ENCODE measurements around the gene RAPGEF4. TPM values are rescaled to one million over a fixed set of nuclear protein-coding genes. Genes with fewer than 3 reads are reported as not detected.
A peak's percentile ranks its signal among the peaks of the same experiment; 100 is the strongest.

RAPGEF4 gene
- total RNA-seq, 1 donor from 2014 or later = 21.8 TPM

DNA sequence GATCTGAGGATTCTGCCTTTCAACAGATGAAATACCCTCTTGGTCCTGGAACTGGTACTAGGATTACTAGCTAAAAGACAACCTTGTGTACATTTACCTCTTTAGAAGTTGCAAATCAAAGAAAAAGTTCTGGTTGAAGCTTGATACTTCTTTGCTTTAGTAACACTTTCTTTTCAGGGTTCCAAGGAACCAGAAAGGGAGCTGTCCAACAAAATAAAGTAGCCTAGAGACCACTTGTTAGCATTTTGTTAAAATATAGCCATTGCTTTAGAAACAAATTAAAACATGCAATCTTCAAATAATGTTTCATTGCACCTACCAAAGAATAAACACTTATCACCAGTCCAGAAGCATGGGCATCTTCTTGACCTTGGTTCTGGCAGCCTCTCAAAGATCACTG lies 222.1 kb downstream of the RAPGEF4 start:
- no peak for ATAC-seq
- no peak for DNase-seq
- intact Hi-C loops (cut with DNase I) = no loop called here
- TF ChIP-seq, protein P1, sequence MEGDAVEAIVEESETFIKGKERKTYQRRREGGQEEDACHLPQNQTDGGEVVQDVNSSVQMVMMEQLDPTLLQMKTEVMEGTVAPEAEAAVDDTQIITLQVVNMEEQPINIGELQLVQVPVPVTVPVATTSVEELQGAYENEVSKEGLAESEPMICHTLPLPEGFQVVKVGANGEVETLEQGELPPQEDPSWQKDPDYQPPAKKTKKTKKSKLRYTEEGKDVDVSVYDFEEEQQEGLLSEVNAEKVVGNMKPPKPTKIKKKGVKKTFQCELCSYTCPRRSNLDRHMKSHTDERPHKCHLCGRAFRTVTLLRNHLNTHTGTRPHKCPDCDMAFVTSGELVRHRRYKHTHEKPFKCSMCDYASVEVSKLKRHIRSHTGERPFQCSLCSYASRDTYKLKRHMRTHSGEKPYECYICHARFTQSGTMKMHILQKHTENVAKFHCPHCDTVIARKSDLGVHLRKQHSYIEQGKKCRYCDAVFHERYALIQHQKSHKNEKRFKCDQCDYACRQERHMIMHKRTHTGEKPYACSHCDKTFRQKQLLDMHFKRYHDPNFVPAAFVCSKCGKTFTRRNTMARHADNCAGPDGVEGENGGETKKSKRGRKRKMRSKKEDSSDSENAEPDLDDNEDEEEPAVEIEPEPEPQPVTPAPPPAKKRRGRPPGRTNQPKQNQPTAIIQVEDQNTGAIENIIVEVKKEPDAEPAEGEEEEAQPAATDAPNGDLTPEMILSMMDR (IDR thresholded peaks at IDR 0.05) = no peak
- no peak overlapping the region for H3K4me3 ChIP-seq
- no peaks in the 10 kb centered on the region for H3K27me3 ChIP-seq
- H3K36me3 ChIP-seq = no peaks in the 10 kb centered on the region
- no peaks in the 10 kb centered on the region for H3K9me3 ChIP-seq
- no peaks in the 10 kb centered on the region for H3K4me1 ChIP-seq
- H3K27ac ChIP-seq = no peak overlapping the region

DNA sequence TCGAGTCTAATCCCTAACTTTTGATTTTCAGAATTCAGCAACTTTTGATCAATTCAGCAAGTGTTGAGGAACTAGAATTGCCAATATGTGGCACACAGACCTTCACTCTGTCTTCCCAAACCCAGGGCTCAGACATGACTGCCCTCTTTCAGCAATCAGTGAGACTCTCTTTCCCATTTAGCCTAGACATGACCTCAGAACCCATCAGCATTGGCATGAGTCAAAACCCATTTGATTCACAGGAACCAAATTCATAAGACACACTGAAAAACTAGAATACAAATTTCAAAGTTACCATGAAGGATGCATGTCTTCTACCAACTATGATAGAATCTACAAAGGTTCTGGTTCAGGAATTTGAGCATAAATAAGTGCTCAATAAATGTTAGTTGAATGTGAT lies 226.4 kb downstream of the RAPGEF4 start:
- intact Hi-C loops (cut with DNase I) = no loop called here
- no peak for ATAC-seq
- Histone ChIP-seq H3K27ac (no peak overlapping the region), H3K9me3 (no peaks in the 10 kb centered on the region), H3K27me3 (no peaks in the 10 kb centered on the region), H3K36me3 (no peaks in the 10 kb centered on the region), H3K4me1 (peaks cover 7% of the 10 kb centered on the region), H3K4me3 (no peak overlapping the region)
- TF ChIP-seq, protein P1 (IDR thresholded peaks at IDR 0.05) = no peak
- DNase-seq = no peak

DNA sequence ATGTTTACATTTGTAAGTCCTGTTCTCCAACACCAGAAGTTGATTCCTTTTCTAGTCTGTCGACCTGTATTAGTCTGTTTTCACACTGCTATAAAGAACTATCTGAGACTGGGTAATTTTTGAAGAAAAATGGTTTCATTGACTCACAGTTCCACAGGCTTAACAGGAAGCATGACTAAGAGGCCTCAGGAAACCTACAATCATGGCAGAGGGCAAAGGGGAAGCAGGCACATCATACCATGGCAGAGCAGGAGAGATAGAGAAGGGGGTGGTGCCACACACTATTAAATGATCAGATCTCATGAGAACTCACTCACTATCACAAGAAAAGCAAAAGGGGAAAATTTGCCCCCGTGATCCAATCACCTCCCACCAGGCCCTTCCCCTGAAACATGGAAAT lies 227.2 kb downstream of the RAPGEF4 start:
- no peak overlapping the region for H3K27ac ChIP-seq
- no peak overlapping the region for H3K4me3 ChIP-seq
- ATAC-seq = peak; percentile 62
- peaks cover 13% of the 10 kb centered on the region for H3K4me1 ChIP-seq
- H3K27me3 ChIP-seq = no peaks in the 10 kb centered on the region
- DNase-seq = no peak
- TF ChIP-seq, protein P1 (IDR thresholded peaks at IDR 0.05) = no peak
- no peaks in the 10 kb centered on the region for H3K9me3 ChIP-seq
- intact Hi-C loops (cut with DNase I) = no loop called here
- no peaks in the 10 kb centered on the region for H3K36me3 ChIP-seq

DNA sequence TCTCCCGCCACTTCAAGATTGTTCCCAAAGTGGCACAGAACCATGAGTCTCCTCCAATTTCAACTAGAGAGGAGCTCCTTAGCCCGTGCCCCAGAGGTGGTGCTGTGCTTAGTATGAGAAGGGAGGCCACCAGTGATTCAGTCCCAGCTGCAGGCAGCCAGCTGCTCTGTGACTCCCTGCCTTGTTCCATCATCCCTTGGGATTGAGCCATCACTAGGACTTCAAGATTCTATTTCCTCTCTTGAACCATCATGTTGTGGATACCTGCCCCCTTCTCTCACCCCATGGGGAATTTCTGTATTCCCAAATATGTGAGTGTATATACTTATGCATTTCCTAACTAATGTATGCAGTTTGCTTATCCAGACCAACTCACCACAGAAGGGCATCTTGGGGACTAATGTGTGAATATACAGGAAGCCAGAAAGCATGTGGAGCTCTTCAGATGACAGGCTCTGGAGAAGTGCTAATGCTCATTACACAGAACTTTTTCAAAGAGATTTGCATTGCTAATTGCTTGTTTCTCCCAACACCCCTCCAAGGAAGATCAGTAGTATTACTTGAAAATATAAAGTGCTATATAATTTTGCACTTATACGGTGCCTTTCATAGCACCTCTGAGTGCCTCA lies 229.0 kb downstream of the RAPGEF4 start:
- Histone ChIP-seq H3K4me1 (peaks cover 20% of the 10 kb centered on the region), H3K4me3 (no peak overlapping the region), H3K27ac (no peak overlapping the region), H3K36me3 (no peaks in the 10 kb centered on the region), H3K9me3 (no peaks in the 10 kb centered on the region), H3K27me3 (no peaks in the 10 kb centered on the region)
- DNase-seq (no peak), ATAC-seq (no peak)
- TF ChIP-seq, protein P1 (IDR thresholded peaks at IDR 0.05) = no peak
- intact Hi-C loops (cut with DNase I) = no loop called here

DNA sequence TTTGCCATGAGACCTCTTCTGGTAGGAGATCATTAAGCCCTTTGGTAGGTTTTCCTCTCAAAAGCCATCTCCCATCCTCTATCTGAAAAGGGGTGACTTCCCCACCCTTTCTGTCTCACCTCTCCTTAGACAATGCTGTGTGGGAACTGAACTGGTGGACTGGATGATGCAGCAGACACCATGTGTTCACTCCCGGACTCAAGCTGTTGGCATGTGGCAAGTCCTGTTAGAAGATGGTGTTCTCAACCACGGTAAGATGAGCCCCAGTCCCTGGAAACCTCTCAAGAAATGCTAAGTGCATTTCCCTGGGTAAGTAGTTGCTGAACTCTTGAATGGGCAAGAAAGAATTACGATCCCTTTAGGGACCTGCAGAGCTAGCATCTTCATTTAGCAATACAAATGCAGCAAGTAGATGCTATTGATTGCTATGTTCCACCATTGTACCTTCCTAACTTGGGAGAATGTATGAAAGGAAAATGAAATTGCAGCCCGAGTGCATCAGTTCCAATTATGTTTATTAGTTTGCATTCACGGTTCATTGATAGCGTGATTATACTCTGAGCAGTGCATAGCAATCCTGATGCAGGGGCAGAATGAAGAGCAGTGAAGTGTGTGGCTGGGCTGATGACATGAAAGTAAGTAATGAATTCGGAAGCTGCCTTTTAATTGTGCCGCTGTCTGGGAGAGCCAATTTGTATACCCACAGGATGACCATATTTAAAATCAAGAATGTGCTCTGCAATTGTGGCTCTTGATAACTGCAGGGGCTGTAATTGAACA lies 230.0 kb downstream of the RAPGEF4 start:
- TF ChIP-seq, protein P1 (IDR thresholded peaks at IDR 0.05) = no peak
- intact Hi-C loops (cut with DNase I) = no loop called here
- no peak for ATAC-seq

More for the DNA sequence above, 230.0 kb downstream of the RAPGEF4 start:
- no peak overlapping the region for H3K27ac ChIP-seq
- H3K4me3 ChIP-seq = no peak overlapping the region
- no peaks in the 10 kb centered on the region for H3K9me3 ChIP-seq
- DNase-seq = no peak
- H3K27me3 ChIP-seq = no peaks in the 10 kb centered on the region
- H3K36me3 ChIP-seq = no peaks in the 10 kb centered on the region
- H3K4me1 ChIP-seq = peaks cover 20% of the 10 kb centered on the region

Measured in upper lobe of right lung (tissue), 1 donor.